CD4-positive, alpha-beta T cell (primary cell): ENCODE measurements around the gene MTCL1. TPM values are rescaled to one million over a fixed set of nuclear protein-coding genes. Genes with fewer than 3 reads are reported as not detected.

Experiments
- ATAC-seq: fragments of 200-7000 bp; cut with Tn5 transposase; one replicate; pipeline ENCODE4 v1.10.0; 2022; ENCODE audit warnings: mild to moderate bottlenecking; ENCODE audit not compliant: poor library complexity
- CTCF ChIA-PET: fragments of 350-600 bp; sonication (Branson Sonifier 250); formaldehyde crosslinking; loops from one replicate; lab custom pipeline; 2021; ENCODE audit warnings: antibody characterized with exemption, inconsistent platforms; lab: Charles Lee
- POLR2A ChIA-PET: fragments of 350-600 bp; sonication (Branson Sonifier 250); formaldehyde crosslinking; loops from one replicate; lab custom pipeline; 2021; ENCODE audit warnings: antibody characterized with exemption, inconsistent platforms; lab: Charles Lee
- DNase-seq, 14 experiments: peaks; one replicate each; pipeline ENCODE4 v3.0.0-alpha.2; 2013 to 2020; ENCODE audit warnings: mixed read lengths in 2 of 14
- H3K27ac ChIP-seq, 2 donors: one replicate each; pipeline versions ENCODE4 v1.5.1 to v1.7.0; 2013; ENCODE audit warnings: low read length in 2 of 2, low read depth in 1 of 2, mild to moderate bottlenecking in 1 of 2
- H3K27me3 ChIP-seq, 2 experiments: 1 replicate in 1 of 2; 2 replicates in 1 of 2; pipeline versions ENCODE4 v1.6.1 to v1.7.0; 2013; ENCODE audit warnings: low read length in 2 of 2, control low read depth in 1 of 2, mild to moderate bottlenecking in 1 of 2, moderate library complexity in 1 of 2; ENCODE audit not compliant: insufficient read depth in 2 of 2, control insufficient read depth in 1 of 2
- H3K36me3 ChIP-seq: one replicate; pipeline ENCODE4 v1.6.1; 2013; ENCODE audit warnings: low read length, control low read depth; ENCODE audit not compliant: insufficient read depth
- H3K4me1 ChIP-seq: one replicate; pipeline ENCODE4 v1.6.1; 2013; ENCODE audit warnings: low read length, control low read depth; ENCODE audit not compliant: insufficient read depth
- H3K4me3 ChIP-seq: one replicate; pipeline ENCODE4 v1.5.1; 2013; ENCODE audit warnings: mild to moderate bottlenecking, low read length, moderate library complexity
- H3K9me3 ChIP-seq, 2 experiments: 1 replicate in 1 of 2; 2 replicates in 1 of 2; pipeline versions ENCODE4 v1.6.1 to v1.7.0; 2013; ENCODE audit warnings: low read length in 2 of 2, mild to moderate bottlenecking in 2 of 2, control low read depth in 1 of 2, moderate library complexity in 1 of 2; ENCODE audit not compliant: control insufficient read depth in 1 of 2, insufficient read depth in 1 of 2
- H3K27ac Mint-ChIP-seq: one replicate; pipeline ENCODE4 v1.8.0; 2020; ENCODE audit warnings: mixed read lengths
- H3K27me3 Mint-ChIP-seq: one replicate; pipeline ENCODE4 v1.8.0; 2021; ENCODE audit warnings: mixed read lengths
- H3K36me3 Mint-ChIP-seq: one replicate; pipeline ENCODE4 v1.8.0; 2021; ENCODE audit warnings: low read depth, mixed read lengths
- H3K4me1 Mint-ChIP-seq: one replicate; pipeline ENCODE4 v1.8.0; 2021; ENCODE audit warnings: low read depth, mixed read lengths
- H3K4me3 Mint-ChIP-seq: one replicate; pipeline ENCODE4 v1.8.0; 2020; ENCODE audit warnings: mild to moderate bottlenecking, mixed read lengths
- H3K9me3 Mint-ChIP-seq: one replicate; pipeline ENCODE4 v1.8.0; 2020; ENCODE audit warnings: mixed read lengths
- CTCF ChIP-seq: fragments of 200-600 bp; IDR thresholded peaks from one replicate; pipeline ENCODE4 v1.8.0; 2022; ENCODE audit warnings: antibody characterized with exemption, mild to moderate bottlenecking
- intact Hi-C, 2 experiments: fragments of 100-400 bp; cut with DNase I in 1 of 2; cut with micrococcal nuclease in 1 of 2; formaldehyde crosslinking; loops; one replicate each; pipeline versions ENCODE4 v1.15.1 to v1.9.0; 2023 to 2025; cut with DNase I, micrococcal nuclease
- total RNA-seq, 174 experiments: library from RNA in 2 of 174; stranded (reverse) in 2 of 174; gene quantifications; one replicate each; pipeline ENCODE4 v1.2.3 and lab custom pipeline; 2021 to 2026

Gene MTCL1
- total RNA-seq, 2 experiments from 2014 or later, result 0.11 to 0.55 TPM

GRCh38 chr18:8696749-8697211 lies 8.6 kb upstream of the MTCL1 start:
- Histone ChIP-seq H3K27me3 (peaks cover 14 to 16% of the 10 kb centered on the region in 2 experiments), H3K27ac (no peak overlapping the region), H3K4me1 (no peaks in the 10 kb centered on the region), H3K36me3 (no peaks in the 10 kb centered on the region), H3K4me3 (no peak overlapping the region), H3K9me3 (no peaks in the 10 kb centered on the region)
- intact Hi-C loops, result loop anchor here (1.0 to 5.0 kb wide), 4 partner anchors 88 to 820 kb away; partner anchors contain the start of gene RAB12 (in 1 of the 2)
- peak; percentile 51 to 82 (median 70) for DNase-seq
- Mint-ChIP-seq H3K9me3 (no peaks in the 10 kb centered on the region), H3K4me3 (no peak overlapping the region), H3K27ac (no peak overlapping the region), H3K27me3 (peaks cover 26% of the 10 kb centered on the region), H3K36me3 (no peaks in the 10 kb centered on the region), H3K4me1 (no peaks in the 10 kb centered on the region)
- peak; percentile 95 for TF ChIP-seq CTCF
- ATAC-seq, result peak; percentile 96
- POLR2A ChIA-PET, result interaction anchor here (1.0 kb wide), 1 partner anchor 291 kb away, joined by 3 read pairs; no protein-coding TSS in a partner anchor
- CTCF ChIA-PET, result interaction anchor here (0.6 to 2.3 kb wide), 16 partner anchors 8 to 451 kb away, joined by 3 to 25 read pairs (median 6); partner anchors contain the start of gene MTCL1

- Histone ChIP-seq H3K4me3 (no peak overlapping the region), H3K9me3 (peaks cover 0 to 11% of the 10 kb centered on the region in 2 experiments), H3K4me1 (peaks cover 11% of the 10 kb centered on the region), H3K36me3 (no peaks in the 10 kb centered on the region), H3K27me3 (peaks cover 36% of the 10 kb centered on the region in 2 experiments), H3K27ac (no peak overlapping the region)
- Mint-ChIP-seq H3K27me3 (peaks cover 48% of the 10 kb centered on the region), H3K9me3 (no peaks in the 10 kb centered on the region), H3K4me3 (no peak overlapping the region), H3K4me1 (peaks cover 5% of the 10 kb centered on the region), H3K36me3 (no peaks in the 10 kb centered on the region), H3K27ac (no peak overlapping the region)
- ChIA-PET POLR2A (no interaction called here), CTCF (no interaction called here)
- intact Hi-C loops, result loop anchor here in 1 of 2 experiments (5.0 kb wide), 1 partner anchor 448 kb away; no protein-coding TSS in a partner anchor
- no peak for DNase-seq
- TF ChIP-seq CTCF, result no peak
- no peak for ATAC-seq
These were observed 6.2 kb upstream of the MTCL1 start for GRCh38 chr18:8699126-8699525.

- Histone ChIP-seq H3K4me1 (peaks cover 18% of the 10 kb centered on the region), H3K36me3 (no peaks in the 10 kb centered on the region), H3K4me3 (no peak overlapping the region), H3K9me3 (peaks cover 0 to 11% of the 10 kb centered on the region in 2 experiments), H3K27me3 (peaks cover 36 to 40% of the 10 kb centered on the region in 2 experiments), H3K27ac (no peak overlapping the region)
- POLR2A ChIA-PET, result no interaction called here
- intact Hi-C loops, result loop anchor here in 1 of 2 experiments (5.0 kb wide), 4 partner anchors 447 to 1827 kb away; partner anchors contain the start of genes NAPG, PPP4R1 and VAPA
- H3K27me3 Mint-ChIP-seq, result peaks cover 56% of the 10 kb centered on the region
- peaks cover 12% of the 10 kb centered on the region for H3K4me1 Mint-ChIP-seq
- no peak for ATAC-seq
- H3K36me3 Mint-ChIP-seq, result no peaks in the 10 kb centered on the region
- H3K27ac Mint-ChIP-seq, result no peak overlapping the region
- no peak for DNase-seq
- H3K4me3 Mint-ChIP-seq, result no peak overlapping the region
- TF ChIP-seq CTCF, result no peak
- CTCF ChIA-PET, result no interaction called here
- H3K9me3 Mint-ChIP-seq, result no peaks in the 10 kb centered on the region
These were observed 5.4 kb upstream of the MTCL1 start for GRCh38 chr18:8699948-8700347.
